ENCODE results near the gene CCDC175.

Gene CCDC175

GRCh38 chr14:59576332-59577294 is at the start of gene CCDC175:
Gene CCDC175 (minus strand): TSS chr14:59576812. CDS start chr14:59576775, 37 bp downstream.
- no peak for DNase-seq

GRCh38 chr14:59622631-59623030 is 46.0 kb upstream of the CCDC175 start:
- DNase-seq, result no peak

GRCh38 chr14:59619061-59619460 is 42.4 kb upstream of the CCDC175 start:
- DNase-seq, result no peak

GRCh38 chr14:59601056-59601455 is 24.4 kb upstream of the CCDC175 start:
- DNase-seq, result no peak

- no peak for DNase-seq
Observed at GRCh38 chr14:59600211-59600945, 23.8 kb upstream of the CCDC175 start.

GRCh38 chr14:59595071-59595470 is 18.5 kb upstream of the CCDC175 start:
- DNase-seq, result no peak

GRCh38 chr14:59591641-59592370 is 15.2 kb upstream of the CCDC175 start:
- DNase-seq, result no peak

- no peak for DNase-seq
Observed at GRCh38 chr14:59588101-59588500, 11.5 kb upstream of the CCDC175 start.

GRCh38 chr14:59585891-59586554 is 9.4 kb upstream of the CCDC175 start:
- no peak for DNase-seq

- no peak for DNase-seq
Observed at GRCh38 chr14:59583755-59584154, 7.1 kb upstream of the CCDC175 start.

GRCh38 chr14:59582845-59583509 is 6.4 kb upstream of the CCDC175 start:
- DNase-seq, result no peak

GRCh38 chr14:59582161-59582560 is 5.5 kb upstream of the CCDC175 start:
- no peak for DNase-seq

GRCh38 chr14:59580911-59581310 is 4.3 kb upstream of the CCDC175 start:
- DNase-seq, result no peak

- DNase-seq, result no peak
Observed at GRCh38 chr14:59570122-59570521, 6.5 kb downstream of the CCDC175 start.

GRCh38 chr14:59566725-59567124 is 9.9 kb downstream of the CCDC175 start:
- no peak for DNase-seq

- no peak for DNase-seq
Observed at GRCh38 chr14:59566296-59566695, 10.3 kb downstream of the CCDC175 start.

GRCh38 chr14:59565087-59565486 is 11.5 kb downstream of the CCDC175 start:
- no peak for DNase-seq

- no peak for DNase-seq
Observed at GRCh38 chr14:59564366-59564765, 12.2 kb downstream of the CCDC175 start.

- DNase-seq, result no peak
Observed at GRCh38 chr14:59547310-59547709, 29.3 kb downstream of the CCDC175 start.

- no peak for DNase-seq
Observed at GRCh38 chr14:59543873-59544272, 32.7 kb downstream of the CCDC175 start.

- no peak for DNase-seq
Observed at GRCh38 chr14:59541731-59542130, 34.9 kb downstream of the CCDC175 start.

GRCh38 chr14:59540852-59541251 is 35.8 kb downstream of the CCDC175 start:
- no peak for DNase-seq
